GM20431 (cell line): ENCODE data around the gene ZBTB45.
"Not testable (repeated sequence)": the region's sequence is repeated elsewhere in the genome, so short reads cannot be mapped to it uniquely, and the experiment has no call there.

Source experiments
- in situ Hi-C: fragments of 300-500 bp; cut with MseI, MboI; formaldehyde crosslinking; loops from one replicate; pipeline ENCODE4 v1.15.0; 2020; ENCODE audit warnings: low sequenced_read_pairs; ENCODE audit not compliant: unreplicated experiment

Gene ZBTB45

GRCh38 chr19:58513213-58513693, 6.4 kb downstream of the ZBTB45 start:
- in situ Hi-C loops, result no loop called here

DNA sequence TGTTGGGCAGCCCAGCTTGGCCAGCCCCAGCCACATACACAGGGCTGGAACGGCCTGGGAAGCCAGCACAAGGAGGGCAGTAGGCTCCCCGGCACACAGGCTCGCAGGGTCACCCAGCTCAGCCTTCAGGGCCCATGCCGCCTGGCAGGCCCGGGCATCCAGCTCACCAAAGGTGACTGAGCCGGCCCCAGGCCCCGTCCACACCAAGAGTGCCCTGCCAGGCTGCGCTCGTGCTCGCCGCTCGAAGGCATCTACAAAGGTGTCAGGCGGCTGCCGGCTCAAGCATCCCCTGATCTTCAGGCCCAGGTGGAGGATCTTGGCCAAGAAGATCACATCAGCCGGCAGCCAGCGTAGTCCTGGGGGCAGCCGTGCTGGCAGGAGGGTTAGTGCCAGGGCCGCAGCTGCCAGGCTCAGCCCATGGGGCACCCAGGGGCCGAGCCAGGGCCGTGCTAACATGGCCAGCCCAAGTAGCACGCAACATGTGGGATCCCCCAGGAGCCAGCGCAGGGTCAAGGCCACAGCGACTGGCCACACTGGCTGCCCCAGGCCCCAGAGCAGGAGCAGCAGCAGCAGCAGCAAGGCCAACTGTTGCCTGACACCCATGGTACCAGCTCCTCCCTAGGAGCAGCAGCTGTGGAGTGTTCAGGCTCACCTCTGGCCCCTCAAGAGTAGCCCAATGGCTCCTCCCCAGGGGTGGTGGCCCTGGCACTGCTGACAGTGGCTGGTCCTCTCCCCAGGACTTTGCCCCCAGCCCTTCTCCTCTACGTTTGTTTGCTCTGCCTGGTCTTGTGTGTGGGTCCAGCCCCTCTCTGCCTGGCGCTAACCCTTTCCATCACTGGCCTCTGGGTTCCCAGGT, 8.0 kb downstream of the ZBTB45 start, which contains the start of gene SLC27A5:
Gene SLC27A5 (minus strand): TSS at position 640 of the 856 bp plus-strand sequence. CDS start 37 bp downstream, at position 603.
- in situ Hi-C loops, result no loop called here

- in situ Hi-C loops, result no loop called here
Observed at GRCh38 chr19:58510084-58510862, 9.3 kb downstream of the ZBTB45 start.

- in situ Hi-C loops, result no loop called here
Observed at GRCh38 chr19:58509731-58510083, 9.9 kb downstream of the ZBTB45 start.

DNA sequence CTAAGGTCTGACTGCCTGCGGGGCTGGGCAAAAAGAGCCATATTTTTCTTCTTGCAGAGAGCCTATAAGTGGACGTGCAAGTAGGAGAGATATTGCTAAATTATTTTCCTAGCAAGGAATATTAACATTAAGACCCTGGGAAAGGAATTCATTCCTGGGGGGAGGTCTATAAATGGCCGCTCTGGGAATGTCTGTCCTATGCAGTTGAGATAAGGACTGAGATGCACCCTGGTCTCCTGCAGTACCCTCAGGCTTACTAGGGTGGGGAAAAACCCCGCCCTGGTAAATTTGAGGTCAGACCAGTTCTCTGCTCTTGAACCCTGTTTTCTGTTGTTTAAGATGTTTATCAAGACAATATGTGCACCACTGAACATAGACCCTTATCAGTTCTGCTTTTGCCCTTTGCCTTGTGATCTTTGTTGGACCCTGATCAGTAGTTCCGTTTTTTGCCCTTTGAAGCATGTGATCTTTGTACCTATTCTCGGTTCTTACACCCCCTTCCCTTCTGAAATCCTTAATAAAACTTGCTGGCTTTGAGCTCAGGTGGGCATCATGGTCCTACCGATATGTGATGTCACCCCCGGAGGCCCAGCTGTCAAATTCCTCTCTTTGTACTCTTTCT, 11.9 kb downstream of the ZBTB45 start:
- in situ Hi-C loops, result not testable (repeated sequence)

DNA sequence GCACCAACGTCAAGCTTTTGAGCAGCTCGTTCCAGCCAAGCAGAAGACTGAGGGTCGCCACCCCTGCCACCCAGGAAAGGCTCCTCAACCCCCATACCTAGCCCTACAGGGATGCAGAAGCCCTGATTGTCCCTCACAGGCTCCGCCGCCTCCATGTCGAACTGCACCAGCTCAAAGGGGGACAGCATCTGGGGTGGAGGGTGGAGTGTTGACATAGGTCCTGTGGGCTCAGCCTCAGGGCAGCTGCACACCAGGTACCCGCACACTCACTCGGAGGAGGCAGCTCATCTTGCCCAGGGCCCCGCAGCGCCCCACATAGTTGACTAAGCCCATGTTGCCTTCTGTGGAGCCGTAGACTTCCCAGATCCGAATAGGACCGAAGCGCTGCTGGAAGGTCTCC, 19.4 kb downstream of the ZBTB45 start:
- in situ Hi-C loops, result no loop called here

DNA sequence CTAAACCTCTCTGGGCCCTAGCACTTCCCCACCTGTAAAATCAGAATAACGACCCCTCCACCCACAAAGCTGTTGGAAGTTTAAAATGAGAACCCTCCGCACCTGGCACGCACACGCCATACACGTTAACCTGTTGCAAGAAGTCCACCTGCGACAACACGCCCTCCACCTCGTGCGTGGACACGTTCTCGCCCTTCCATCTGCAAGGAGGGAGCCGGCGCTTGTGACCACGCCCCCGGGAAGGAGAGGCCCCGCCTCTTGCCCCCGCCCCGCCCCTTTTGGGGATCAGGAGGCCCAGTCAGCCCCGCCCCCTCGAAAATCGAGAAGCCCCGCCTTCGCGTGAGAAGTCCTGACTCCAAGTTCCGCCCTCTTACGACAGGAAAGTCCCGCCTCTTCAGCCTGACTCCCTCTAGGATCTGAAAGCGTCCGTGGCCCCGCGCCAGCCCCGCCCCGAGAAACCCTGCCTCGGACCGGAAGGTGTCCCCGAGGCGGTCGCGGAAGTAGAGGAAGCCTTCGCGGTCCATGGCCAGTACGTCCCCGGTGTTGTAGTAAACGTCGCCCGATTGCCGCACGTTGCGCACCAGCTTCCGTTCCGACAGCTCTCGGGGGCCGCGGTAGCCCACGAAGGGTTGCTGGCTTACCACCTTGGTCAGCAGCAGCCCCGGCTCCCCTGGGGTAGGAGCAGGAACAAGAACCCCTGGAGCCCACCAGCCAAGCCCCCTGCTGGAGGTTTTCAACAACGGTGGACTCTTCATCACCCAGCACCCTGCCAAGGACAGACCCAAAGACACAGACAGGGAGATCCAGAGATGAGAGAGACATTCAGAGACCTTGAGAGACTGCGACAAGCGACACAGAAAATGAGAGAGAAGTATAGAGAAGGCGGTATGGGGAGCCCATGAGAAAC, 20.3 kb downstream of the ZBTB45 start:
- in situ Hi-C loops, result no loop called here

GRCh38 chr19:58498316-58499020, 21.1 kb downstream of the ZBTB45 start:
- in situ Hi-C loops, result no loop called here

GRCh38 chr19:58497634-58498170, 21.9 kb downstream of the ZBTB45 start:
- in situ Hi-C loops, result no loop called here

GRCh38 chr19:58492265-58492664, 27.3 kb downstream of the ZBTB45 start:
- in situ Hi-C loops, result no loop called here

DNA sequence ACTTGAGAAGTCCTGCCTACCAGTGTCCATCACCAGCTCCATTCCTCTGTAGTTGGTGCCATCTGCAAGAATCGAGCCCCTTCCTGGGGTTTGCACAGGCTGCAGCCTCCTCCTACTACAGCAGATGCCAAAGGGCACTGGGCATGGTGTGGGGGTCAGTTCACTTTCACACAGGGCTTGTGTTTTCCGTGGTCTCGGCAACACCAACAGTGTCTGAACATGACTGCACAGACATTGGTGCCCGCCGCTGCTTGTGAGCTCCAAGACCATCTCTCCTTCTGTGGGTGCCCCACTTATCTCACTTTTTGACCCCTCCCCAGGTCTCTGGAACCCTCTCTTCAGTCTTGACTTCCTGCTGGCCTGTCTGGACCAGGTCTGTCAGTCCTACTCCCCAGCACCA, 28.2 kb downstream of the ZBTB45 start:
- in situ Hi-C loops, result no loop called here

- in situ Hi-C loops, result not testable (repeated sequence)
Observed at GRCh38 chr19:58484349-58484748, 35.3 kb downstream of the ZBTB45 start.

GRCh38 chr19:58483776-58484175, 35.8 kb downstream of the ZBTB45 start:
- in situ Hi-C loops, result no loop called here

GRCh38 chr19:58482372-58482771, 37.2 kb downstream of the ZBTB45 start:
- in situ Hi-C loops, result no loop called here

GRCh38 chr19:58480831-58481230, 38.8 kb downstream of the ZBTB45 start:
- in situ Hi-C loops, result no loop called here

DNA sequence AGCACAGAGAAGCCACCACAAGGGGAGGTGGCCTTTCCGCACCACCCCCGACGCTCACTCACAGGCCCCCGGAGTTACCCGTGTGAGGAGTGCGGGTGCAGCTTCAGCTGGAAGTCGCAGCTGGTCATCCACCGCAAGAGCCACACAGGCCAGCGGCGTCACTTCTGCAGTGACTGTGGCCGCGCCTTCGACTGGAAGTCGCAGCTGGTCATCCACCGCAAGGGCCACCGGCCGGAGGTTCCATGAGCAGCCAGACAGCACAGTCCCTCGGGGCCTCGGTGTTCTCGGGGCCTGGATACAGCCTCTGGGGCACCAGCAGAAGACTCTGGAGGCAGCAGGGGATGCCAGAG, 39.2 kb downstream of the ZBTB45 start:
- in situ Hi-C loops, result no loop called here

GRCh38 chr19:58479736-58480480, 39.7 kb downstream of the ZBTB45 start:
- in situ Hi-C loops, result no loop called here

DNA sequence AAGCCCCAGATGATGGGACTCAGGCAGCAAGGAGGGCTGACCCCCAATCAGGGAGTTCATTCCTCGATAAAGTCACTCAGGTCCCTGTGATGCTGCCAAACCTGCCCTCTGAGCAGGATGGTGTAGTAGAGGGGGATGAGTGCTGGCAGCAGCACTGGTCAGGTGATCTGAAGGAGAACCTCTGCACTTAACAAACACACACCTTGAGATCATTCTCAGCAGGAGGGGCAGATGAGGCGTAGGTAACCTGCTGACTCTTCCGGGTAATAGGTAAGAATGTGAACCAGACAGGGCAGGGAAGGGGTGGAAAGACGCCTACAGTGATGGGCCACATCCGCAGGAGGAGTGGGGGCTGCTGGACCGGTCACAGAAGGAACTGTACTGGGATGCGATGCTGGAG, 40.3 kb downstream of the ZBTB45 start:
- in situ Hi-C loops, result no loop called here
